ENCODE measurements around the gene EPB41L2. TPM values are rescaled to one million over a fixed set of nuclear protein-coding genes. Genes with fewer than 3 reads are reported as not detected.
"Not testable (repeated sequence)": the region's sequence is repeated elsewhere in the genome, so short reads cannot be mapped to it uniquely, and the experiment has no call there.

EPB41L2 gene
- total RNA-seq, 1 experiment from 2014 or later: 30.2 TPM

GRCh38 chr6:131013495-131013894 lies 49.5 kb downstream of the EPB41L2 start:
- in situ Hi-C loops (cut with HindIII; ENCODE audit: low sequenced_read_pairs): no loop called here

DNA sequence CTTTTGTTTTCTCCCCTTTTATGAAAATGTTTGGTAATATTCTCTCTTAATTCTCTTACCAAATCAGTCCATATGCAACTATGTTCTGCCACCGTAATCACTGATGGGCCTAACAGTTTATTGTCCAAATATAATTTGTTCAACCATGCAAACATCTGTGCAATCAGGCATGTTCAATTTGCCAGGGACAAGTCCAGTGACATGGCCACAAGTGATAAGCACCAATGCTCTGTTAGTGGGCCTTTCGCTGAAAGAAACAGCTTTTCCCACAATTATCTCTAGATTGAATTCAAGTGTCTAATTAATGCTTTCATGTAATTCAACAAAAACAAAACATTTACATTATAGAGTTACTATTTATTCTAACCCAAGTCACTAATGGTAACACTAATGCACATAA lies 53.3 kb downstream of the EPB41L2 start:
- DNase-seq (ENCODE audit: low spot score): no peak
- in situ Hi-C loops (cut with HindIII; ENCODE audit: low sequenced_read_pairs): no loop called here

More at GRCh38 chr6:131013495-131013894, 49.5 kb downstream of the EPB41L2 start:
- DNase-seq (ENCODE audit: low spot score): no peak

DNA sequence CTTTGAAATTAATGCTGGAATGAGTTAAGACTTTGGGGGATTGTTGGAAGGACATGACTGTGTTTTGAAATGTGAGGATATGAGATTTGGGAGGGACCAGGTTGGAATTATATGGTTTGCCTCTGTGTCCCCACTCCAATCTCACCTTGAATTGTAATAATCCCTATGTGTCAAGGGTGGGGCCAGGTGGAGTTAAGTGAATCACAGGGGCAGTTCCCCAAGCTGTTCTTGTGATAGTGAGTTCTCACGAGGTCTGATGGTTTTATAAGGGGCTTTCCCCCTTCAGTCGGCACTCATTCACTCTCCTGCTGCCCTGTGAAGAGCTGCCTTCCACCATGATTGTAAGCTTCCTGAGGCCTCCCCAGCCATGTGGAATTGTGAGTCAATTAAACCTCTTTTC lies 54.1 kb downstream of the EPB41L2 start:
- in situ Hi-C loops (cut with HindIII; ENCODE audit: low sequenced_read_pairs); DNase-seq (ENCODE audit: low spot score): not testable (repeated sequence)

DNA sequence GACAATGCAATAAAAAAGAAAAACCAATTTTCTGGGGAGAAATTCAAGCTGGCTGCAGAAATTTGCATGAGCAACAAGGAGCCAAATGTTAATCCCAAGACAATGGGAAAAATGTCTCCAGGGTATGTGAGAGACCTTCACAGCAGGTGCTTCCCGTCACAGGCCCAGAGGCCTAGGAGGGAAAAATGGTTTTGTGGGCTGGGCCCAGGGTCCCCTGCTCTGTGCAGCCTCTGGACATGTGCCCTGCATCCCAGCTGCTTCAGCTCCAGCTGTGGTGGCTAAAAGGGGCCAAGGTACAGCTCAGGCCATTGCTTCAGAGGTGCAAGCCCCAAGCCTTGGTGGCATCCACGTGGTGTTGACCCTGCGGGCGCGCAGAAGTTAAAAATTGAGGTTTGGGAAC lies 55.1 kb downstream of the EPB41L2 start:
- in situ Hi-C loops (cut with HindIII; ENCODE audit: low sequenced_read_pairs); DNase-seq (ENCODE audit: low spot score): not testable (repeated sequence)

GRCh38 chr6:131007286-131007685 lies 55.8 kb downstream of the EPB41L2 start:
- DNase-seq (ENCODE audit: low spot score): no peak
- in situ Hi-C loops (cut with HindIII; ENCODE audit: low sequenced_read_pairs): no loop called here

DNA sequence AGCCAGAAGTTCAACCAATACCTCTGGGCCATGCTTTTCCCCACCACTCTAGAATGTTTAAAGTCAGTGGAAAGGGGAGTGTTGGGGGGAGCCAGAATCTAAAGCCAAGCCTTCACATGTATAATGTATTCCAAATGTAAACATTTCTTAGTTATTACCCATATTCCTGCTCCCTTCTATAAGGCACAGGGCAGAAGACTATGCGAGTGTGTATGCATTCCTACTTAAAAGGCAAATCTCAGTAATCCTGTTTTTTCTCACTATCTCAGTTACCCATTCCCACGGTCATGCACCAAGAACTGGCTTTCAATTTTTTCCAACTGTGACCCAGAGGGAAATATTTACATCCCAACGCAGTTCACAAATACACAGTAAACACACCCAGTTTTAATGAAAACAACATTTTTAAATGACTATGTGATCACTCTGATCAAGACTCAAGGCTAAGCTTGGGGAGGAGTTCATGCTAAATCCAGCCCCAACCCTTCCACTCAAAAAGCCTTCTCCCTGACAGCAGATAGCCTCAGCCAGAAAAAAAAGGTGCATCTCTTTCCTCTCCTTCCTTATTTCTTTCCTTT lies 57.5 kb downstream of the EPB41L2 start:
- in situ Hi-C loops (cut with HindIII; ENCODE audit: low sequenced_read_pairs): no loop called here
- no peak for DNase-seq (ENCODE audit: low spot score)

DNA sequence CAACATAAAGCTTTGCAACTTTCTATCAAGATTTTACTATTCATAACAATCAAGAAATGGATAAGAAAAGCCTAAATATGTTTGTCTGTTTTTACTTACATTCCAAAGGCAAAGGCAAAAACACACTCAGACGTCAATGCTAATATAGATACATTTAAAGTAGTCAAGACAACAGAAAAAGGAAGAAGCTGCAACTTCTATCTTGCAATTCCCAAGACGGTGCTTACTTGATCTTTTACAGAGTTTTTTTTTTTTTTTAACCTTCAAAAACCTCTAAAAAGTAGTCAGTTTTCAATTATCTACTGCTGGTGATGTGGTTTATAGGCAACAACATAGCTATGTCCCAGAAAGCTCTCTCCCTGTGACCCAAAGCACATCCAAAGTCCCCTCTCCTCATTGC lies 58.1 kb downstream of the EPB41L2 start:
- no peak for DNase-seq (ENCODE audit: low spot score)
- in situ Hi-C loops (cut with HindIII; ENCODE audit: low sequenced_read_pairs): no loop called here

DNA sequence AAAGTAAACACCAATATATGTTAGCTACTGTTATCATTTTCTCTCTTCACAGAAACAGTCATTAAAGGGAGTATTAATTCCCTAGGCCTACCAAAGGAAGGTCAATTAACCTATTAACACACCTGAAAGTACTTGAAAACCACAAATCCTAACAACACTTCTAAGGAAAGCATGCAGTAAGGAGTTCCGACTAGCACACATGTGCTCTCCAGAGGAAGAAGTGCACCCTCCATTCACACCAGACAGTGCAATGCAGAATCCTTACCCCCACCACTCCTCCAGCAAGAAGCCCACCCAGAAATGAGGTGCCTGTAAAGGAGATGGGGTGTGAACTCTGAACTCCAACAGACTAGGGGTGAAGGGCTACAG lies 58.7 kb downstream of the EPB41L2 start:
- in situ Hi-C loops (cut with HindIII; ENCODE audit: low sequenced_read_pairs): no loop called here

GRCh38 chr6:131003488-131004386 lies 59.3 kb downstream of the EPB41L2 start:
- no peak for DNase-seq (ENCODE audit: low spot score)
- in situ Hi-C loops (cut with HindIII; ENCODE audit: low sequenced_read_pairs): no loop called here

More for the DNA sequence above, 58.7 kb downstream of the EPB41L2 start:
- no peak for DNase-seq (ENCODE audit: low spot score)

DNA sequence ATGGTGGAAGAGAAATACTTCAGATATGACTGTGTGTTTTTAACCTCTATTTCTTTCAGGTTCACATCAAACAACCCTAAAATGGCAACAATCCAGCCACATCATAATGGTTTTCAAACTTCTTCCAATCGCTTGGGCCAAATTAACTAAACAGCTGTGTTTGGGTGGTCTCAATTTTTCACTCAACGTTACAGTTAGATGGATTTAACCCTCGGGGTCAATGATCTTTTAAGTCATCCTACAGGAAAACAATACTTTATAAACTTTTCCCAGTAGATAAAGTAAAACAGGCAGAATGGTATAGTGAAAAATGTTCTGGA lies 60.4 kb downstream of the EPB41L2 start:
- in situ Hi-C loops (cut with HindIII; ENCODE audit: low sequenced_read_pairs): no loop called here
- DNase-seq (ENCODE audit: low spot score): no peak

DNA sequence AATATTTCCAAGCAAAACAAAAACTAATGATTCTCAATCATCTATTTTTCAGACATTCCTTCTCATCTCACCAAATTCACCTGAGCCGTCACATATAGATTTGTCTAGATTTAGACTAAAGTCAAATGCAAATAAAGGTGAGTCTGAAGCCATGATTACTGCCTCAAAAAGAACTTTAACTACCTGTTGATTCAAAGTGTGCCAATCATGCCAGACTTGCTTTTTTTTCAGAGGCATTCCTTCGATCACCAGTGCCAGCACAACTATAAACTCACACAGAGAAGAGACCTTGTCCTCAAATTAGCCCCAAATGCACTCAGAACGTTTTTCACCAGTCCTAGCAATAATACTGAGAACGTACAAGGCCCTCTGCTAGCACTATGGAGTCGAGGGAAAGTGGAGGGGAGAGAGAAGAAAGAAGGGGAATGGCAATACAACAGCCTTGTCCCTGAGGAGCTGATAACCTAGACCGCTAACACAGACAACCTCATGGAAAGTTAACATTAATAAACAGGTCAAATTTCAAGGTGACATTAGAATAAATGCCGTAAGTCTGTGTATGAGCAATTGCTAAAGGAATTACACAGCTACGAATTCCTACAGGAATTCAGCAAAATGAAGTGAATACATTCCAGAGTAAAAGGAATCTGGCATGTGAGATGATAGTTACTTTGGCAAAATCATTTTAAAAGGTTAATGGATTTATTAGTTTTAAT lies 60.9 kb downstream of the EPB41L2 start:
- in situ Hi-C loops (cut with HindIII; ENCODE audit: low sequenced_read_pairs): no loop called here
- DNase-seq (ENCODE audit: low spot score): no peak

DNA sequence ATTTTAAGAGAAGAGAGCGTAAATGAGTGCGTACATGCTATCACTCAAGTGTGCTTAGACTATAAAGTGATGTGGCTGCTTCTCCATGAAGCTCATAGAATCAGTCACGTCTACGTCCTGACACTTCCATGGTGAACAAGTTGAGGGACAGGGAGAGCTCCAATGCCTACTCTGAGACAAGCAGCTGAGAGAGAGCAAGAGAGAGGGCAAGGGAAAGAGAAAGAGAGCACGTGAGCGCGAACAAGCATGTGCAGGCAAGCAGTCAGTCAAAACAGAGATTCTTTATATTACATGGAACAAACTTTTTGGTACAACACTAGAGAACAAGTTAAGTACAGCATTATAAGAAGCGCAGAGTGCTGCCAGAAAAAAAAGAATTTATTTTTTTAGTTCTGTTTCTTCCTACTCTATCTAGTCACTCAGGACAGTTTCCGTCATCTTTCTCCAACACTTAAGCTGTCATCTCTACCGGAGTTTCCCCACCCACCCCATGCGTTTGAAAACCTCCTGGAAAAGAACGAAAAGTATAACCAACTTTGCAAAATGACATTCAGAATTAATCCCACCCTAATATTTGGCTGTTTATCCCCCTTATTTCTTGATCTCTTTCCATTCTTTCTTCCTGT lies 61.8 kb downstream of the EPB41L2 start:
- in situ Hi-C loops (cut with HindIII; ENCODE audit: low sequenced_read_pairs): no loop called here
- DNase-seq (ENCODE audit: low spot score): no peak

GRCh38 chr6:131000544-131000943 lies 62.5 kb downstream of the EPB41L2 start:
- in situ Hi-C loops (cut with HindIII; ENCODE audit: low sequenced_read_pairs): no loop called here

DNA sequence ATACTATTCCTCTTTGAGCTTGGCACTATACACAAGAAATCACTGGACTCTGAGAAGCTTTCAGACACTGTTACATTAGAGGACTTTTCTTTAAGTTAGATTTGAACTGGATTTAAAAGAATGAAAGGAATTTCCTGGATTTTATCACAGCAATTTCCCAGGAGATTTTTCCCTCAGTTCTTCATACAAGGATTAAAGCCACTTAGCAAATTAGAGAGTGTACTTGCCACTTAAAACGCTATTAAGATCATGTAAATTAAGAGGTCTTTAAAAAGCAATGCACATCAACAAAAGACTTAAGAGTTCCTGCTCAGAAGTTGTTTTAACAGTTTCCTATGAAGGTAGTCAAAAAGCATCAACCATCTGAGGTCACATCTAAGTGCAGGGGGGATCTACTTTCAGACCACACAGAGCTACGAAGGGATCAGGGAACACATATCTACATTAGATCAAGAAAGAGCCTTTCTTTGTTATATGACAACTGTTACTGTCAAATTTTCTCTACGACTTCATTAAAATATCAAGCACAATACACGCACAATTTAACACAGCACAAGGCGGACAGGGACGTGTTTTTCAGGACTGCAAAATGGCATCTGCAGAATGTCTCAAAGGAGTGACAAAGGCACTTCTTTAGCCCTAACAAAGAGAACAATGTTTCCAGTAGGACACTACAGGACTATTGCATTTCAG lies 65.8 kb downstream of the EPB41L2 start:
- in situ Hi-C loops (cut with HindIII; ENCODE audit: low sequenced_read_pairs): no loop called here

More at GRCh38 chr6:131000544-131000943, 62.5 kb downstream of the EPB41L2 start:
- no peak for DNase-seq (ENCODE audit: low spot score)

DNA sequence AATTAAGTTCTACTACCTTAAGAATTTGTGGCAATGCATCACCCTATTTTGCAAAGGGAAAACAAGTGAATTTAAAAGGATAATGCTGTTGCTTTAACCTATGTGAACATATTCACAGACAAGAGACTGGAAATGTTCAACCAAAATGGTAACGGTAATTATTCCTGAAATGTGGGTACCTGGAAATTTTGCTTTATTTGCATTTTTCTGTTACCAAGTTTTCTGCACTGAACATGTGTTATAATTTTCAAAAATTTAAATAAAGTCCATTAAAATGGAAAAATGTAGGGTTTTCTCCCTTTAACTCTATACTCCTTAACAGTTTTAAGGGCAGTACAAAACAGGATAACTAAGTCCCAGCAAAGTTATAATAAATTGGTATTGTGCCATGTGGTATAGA lies 66.4 kb downstream of the EPB41L2 start:
- in situ Hi-C loops (cut with HindIII; ENCODE audit: low sequenced_read_pairs): no loop called here
- no peak for DNase-seq (ENCODE audit: low spot score)

More for the DNA sequence above, 65.8 kb downstream of the EPB41L2 start:
- no peak for DNase-seq (ENCODE audit: low spot score)

DNA sequence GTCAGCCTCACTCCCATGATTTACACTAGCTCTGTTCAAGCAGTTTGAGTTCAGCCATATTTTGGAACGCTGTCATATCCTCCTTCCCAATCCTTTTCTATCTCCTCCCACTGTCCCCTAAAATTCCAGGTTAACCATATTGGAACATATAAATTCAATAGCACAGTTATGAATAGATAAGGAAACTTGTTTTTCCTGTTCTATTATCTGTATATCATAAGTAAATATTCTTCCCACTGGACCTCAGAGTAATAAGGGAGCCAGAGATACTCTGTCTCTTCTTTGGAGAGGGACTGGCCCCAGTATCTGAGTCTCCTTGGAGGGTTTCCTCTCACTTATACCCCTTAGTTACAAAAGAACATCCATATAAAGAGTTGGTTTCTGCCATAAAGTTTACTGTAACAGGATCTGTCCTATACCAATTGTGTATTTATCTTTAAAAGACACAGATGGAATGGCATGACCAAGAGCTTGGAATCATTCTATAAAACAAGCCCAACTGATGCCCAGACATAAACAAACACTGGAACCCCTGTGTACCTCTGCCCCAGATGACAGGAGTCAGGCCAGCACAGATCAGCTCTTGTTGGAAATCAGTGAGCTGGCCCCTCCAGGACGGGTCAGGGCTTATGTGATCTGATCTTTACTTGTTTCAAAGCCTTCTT lies 67.1 kb downstream of the EPB41L2 start:
- in situ Hi-C loops (cut with HindIII; ENCODE audit: low sequenced_read_pairs): no loop called here
- no peak for DNase-seq (ENCODE audit: low spot score)

DNA sequence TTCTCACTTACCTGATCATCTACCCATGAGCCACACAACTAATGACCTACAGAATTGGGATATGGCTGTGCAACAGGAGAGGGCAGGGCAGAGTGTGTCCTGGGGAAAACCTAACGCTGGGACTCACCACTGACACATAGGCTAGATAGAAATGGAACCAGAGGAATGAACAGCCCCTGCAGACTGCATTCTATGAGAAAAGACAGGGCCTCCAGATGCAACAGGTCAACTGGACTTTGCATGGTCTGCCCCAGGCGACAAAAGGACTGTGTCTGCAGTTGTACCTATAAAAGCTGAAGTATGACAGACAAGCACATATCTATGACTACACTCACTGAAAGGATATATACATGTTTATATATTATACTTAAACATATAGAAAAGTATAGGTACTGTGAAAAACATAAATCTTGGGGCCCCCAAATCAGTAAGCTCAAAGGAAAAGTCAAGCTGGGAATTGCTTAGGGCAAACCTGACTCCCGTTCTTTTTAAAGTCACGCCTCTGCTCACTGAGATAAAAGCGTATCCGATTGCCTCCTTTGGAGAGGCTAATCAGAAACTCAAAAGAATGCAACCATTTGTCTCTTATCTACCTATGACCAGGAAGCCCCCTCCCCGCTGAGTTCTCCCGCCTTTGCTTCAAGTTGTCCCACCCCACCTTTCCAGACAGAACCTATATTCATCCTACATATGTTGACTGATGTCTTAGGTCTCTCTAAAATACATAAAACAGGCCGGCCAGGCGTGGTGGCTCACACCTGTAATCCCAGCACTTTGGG lies 68.5 kb downstream of the EPB41L2 start:
- in situ Hi-C loops (cut with HindIII; ENCODE audit: low sequenced_read_pairs): no loop called here
- no peak for DNase-seq (ENCODE audit: low spot score)

DNA sequence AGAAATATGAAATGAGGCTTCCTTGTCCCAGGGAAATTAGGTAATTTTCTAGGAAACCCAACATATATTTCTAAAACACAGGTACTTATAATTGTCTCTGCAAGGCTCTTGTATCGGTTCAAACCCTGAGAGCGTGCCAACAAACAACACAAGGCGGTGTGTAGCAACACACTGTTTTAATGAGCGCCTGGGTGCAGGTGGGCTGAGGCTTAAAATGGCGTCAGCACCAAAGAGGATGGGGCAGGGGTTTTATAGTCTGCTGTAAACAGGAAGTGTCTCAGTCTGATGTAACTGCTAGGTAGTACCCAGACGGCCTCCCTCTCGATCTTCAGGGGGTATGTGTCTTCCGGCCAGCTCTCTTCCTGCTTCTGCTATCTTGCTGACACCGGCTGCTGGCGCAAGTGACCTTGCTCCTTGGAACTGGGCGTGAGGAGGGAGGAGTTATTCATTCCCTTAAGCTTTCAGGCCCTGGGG lies 69.7 kb downstream of the EPB41L2 start:
- no peak for DNase-seq (ENCODE audit: low spot score)
- in situ Hi-C loops (cut with HindIII; ENCODE audit: low sequenced_read_pairs): no loop called here
